ENCODE measurements around the gene CDK14.

DNA sequence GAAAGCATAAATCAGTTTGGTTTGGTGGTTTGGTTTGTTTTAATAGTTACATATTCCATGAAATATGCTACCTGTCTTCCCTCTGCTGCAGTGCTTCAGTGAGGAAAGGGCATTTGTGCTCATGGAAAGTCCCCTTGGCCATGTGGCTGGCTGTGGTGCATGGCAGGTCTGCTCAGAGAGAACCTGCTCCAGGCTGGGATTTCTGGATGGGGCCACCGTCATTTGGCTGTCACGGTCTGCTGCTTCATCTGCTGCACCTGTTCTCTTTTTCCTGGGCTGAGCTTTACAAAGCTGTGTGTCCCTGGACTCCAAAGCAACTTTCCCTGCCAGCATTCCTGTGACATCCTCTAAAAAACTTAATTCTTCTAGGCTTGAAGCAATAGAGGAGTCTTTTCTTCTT, 8.9 kb downstream of the CDK14 start:
- TF ChIP-seq EZH2 (optimal IDR thresholded peaks at IDR 0.05; ENCODE audit: low read depth, low read length), result no peak
- TF ChIP-seq EZH2phosphoT487 (IDR thresholded peaks at IDR 0.05; ENCODE audit: low read length), result no peak
